Measurements from ENCODE around the gene TERB1.

Gene TERB1

DNA sequence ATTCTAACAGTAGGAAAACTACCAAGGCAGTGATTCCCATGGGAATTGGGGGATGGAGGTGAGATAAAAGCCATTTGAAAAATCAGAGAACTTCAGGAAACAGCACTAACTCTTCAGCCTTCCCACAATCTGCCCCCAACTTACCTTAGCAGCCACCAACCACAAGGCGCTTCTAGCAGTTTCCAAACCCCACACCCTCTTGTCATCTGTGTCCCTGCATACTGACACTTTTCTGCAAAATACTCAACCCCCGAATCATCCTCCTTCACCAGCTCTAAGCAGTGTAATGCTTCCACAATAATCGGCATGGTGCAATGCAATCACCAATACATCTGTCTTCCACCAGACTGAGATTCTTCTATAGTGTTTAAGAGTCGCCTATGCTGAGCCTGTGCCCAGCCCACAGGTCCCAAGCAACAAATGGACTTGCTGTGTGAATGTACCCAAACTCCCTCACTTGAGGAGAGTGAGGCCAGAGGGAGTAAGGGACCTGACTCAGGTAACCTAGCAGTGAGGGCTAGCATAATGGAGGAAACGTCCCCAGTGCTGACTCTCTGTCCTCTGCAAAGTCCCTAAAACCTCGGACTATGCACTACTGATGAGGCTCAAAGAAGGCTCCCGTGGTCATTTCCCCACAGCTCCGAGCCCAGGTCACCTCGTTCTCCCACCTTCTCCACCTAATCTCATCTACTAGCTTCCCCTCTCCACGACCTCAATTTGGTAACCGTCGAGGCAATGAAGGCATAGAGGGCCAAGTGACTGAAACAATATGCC, 50.9 kb downstream of the TERB1 start:
- no peak for DNase-seq (ENCODE audit: low read depth in 2 of 2)

DNA sequence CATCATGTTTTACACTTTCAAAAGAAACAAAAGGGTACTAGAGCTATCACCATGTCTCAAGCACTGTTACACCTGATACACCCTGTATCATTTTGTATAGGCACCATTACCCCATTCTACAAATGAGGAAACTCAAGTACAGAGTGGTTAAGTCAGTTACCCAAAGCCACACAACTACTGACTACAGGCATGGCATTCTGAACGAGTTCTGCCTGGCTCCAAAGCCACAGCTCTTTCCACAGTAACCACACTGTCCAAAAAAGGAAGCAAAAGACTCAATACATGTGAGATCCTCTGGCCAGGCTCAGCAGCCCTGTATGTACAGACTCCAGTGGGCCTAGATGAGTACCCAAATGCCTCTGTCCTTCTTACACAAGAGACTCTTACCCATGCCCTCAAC, 54.7 kb downstream of the TERB1 start:
- no peak for DNase-seq (ENCODE audit: low read depth in 2 of 2)

DNA sequence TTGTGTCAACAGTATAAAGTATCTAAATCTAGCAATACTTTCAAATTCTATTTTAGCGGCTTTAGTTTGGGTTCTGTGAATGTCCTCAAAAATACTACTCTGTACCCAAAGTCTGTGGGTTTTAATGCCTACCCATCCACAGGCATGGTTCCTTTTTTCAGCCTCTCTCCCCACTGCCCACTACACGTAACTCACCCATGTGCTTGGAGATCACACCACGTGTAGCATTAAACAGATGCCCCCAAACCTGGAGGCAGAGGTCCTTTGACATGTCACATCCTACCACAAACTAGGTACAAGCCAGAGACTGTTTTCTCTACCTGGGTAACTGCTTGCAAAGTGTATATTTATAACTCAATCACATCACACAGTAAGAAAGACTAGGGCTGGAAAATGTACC, 55.3 kb downstream of the TERB1 start:
- DNase-seq (ENCODE audit: low read depth in 2 of 2) = no peak

DNA sequence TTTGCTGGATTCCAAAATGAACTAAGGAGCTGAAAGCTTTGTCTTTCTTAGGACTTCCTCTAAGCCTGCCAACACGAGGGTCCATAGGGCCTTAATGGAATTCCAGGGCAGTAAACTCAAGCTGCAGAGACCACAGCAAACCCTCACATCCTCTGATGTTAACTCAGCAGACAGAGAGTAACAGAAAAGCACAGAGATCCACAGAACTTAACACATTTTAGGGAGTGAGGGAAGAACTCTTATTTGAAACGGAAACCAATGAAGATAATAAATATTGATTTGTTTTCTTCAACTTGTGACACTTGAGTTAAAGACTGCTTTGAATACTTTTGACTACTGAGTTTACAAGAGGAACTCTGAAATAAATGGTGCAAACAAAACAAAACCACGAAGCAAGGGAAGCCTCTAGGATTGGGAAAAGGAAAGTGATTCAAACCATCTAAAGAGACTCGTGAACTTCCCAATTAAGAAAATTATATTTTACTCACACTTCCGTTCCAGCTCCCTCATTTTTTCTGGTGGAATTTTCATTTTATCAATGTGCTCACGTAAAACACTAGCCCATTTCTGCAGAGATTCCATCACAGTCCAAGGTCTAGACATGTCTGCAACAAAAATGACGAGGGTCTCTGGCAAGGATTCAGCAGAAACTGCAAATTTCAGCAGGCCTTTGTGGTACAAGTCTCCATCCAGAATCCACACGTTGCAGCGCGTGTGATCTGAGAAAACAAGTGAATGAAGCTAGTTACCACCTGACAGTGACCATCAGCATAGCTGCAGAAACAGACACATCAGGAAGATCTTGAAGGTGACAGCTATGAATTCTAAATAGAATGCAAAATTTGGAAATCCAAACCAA, 59.2 kb downstream of the TERB1 start:
- DNase-seq (ENCODE audit: low read depth in 2 of 2) = no peak

DNA sequence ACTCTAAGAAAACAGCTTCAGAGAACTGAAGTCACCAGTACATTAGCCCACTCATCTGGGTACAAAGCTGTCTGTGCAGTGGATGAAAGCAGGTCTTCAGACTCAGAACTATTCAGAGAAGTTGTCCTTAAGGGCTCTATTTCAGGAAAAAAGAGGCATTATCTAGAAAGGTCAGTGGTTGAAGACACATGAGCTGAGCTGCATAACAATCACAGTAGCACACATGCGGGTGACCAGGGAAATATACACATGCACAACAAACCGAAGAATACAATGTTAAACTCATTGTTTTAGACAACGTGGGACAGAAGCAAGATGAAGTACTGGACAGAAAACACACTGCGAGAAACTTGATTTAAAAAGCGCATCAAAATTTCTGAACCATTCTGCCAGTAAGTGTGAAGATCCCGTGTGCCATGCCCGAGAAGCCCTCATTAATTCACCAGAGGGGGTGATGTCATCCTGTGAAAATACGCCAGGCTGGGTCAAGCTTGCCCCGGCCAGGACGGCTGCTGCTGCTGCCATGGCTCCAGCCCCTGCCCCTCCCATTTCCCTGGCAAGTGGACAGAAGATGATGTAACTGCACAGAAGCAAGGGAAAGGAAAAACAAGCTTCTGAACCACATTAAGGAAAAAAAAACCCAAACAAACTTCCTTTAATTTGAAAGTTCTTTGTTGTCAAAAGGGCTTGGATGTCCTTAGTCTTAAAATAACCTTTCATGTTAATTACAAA, 60.0 kb downstream of the TERB1 start:
- DNase-seq (ENCODE audit: low read depth in 2 of 2) = no peak

DNA sequence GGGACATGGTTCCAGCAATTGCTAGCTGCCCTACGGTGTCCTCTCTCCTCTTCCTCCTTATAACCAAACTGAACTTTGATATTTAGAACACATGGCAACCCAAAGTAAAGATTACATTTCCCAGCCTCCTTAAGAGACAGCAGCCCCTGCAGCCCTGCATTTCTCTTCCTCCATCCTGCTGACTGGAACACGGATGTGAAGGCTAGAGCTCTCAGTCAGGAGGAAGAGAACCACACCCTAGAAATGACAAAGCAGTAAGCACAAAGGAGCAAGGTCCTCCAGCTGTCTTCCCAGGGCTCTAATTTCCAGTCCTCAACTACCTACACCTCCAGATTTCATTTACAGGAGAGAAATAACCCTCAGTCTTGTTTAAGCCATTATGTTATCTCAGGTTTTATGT, 60.9 kb downstream of the TERB1 start:
- DNase-seq (ENCODE audit: low read depth in 2 of 2) = no peak

DNA sequence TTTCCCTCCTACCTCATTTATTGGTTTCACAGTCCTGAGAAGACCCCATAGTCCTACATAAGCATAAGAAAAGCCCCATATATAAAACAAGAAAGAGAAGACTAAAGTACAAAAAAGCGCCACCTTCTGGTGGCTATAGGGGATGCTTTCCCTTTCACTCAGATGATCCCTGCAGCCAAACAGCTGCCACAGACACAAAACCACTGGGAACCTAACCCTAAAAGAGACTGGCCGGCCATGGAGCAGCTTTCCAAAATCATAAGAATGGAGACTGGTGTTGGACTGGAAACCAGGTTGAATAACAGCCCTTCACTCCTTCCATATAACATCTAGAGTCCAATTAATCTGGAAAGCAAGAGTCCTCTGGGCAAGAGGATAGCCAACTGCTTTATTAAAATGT, 61.4 kb downstream of the TERB1 start:
- peak in 1 of 2 donors; percentile 9 for DNase-seq (ENCODE audit: low read depth in 2 of 2)

DNA sequence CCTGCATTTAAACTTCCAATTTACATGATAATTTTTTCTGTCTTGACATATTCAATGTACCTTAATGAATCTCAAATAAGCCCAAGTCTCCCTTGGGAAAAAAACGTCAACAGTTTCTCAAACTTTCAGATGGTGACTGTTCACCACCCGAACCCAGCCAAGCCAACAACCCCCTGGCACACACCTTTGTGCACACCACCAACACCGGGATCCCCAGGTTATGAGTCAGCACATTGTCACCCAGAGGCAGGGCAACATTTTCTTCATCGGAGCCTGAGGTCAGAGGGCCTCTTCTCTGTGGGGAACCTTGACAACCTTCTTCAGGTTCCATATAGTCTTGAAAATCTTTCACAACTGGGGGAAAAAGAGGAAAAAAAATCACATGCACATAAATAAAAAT, 65.5 kb downstream of the TERB1 start:
- DNase-seq (ENCODE audit: low read depth in 2 of 2) = no peak

DNA sequence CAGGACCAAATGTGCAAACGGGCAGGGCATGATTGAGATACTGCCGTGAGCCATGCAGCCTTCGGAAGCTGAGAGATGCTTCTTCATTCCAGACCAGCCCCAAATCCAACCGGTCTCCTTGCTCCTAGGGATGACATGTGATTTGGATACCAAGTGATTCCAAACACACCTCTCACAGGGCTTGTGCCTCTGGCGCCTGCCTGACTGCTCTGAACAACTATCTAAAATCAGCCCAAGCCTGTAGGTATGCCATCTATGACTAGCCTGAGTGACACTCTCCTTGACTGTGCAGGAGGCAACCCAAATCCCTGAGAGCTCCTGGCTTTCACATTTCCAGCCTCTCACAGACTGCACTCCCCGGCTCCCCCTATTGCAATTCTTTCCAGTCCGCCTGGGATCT, 70.3 kb downstream of the TERB1 start:
- DNase-seq (ENCODE audit: low read depth in 2 of 2) = no peak

DNA sequence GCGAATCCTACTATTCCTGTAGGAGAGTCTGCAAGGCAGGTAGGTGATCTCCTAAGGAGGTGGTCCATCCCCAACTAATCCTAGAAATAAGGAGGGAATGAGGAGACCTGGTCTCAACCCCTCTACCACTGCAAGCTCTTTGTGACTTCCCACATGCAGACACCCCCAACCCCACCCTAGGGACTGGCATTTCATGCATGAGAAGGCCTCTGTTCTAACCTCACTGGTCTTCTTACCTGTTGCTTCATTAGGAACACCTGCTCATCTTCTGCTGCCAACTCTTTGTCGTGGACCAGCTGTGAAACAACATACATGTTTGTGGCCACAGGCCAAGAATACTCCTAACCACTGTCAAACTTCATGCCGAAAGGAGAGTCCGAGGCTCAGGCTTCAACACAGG, 72.6 kb downstream of the TERB1 start:
- no peak for DNase-seq (ENCODE audit: low read depth in 2 of 2)

DNA sequence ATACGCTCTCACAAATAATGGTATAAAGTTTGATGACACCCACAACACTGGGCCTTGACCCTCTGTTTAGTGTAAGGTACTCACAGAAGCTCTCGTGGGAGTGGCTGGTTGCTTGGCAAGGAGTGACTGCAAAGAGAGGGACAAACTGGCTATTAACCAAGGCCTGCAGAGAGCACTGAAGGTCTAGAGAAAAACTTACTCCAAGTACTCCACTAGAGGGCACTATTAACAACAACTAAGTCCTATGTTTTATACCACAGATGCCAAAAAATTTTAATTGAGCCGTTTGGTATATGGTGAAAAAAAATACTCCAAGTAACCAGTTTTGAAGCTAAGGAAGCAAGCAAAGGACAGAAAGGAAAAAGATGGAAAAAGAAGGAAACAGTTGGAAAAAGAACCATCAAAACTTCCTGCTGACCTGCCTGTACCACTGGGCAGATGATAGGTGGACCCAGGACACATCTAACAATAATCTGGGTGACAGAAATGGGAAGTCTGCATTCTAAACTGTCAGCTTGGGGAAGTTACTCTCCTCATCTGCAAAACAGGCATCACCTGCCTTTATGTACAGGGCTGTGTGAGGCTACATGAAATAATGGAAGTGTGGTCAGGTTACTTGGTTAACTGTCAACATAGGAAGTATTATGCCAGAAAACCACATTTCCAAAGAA, 73.1 kb downstream of the TERB1 start:
- no peak for DNase-seq (ENCODE audit: low read depth in 2 of 2)

DNA sequence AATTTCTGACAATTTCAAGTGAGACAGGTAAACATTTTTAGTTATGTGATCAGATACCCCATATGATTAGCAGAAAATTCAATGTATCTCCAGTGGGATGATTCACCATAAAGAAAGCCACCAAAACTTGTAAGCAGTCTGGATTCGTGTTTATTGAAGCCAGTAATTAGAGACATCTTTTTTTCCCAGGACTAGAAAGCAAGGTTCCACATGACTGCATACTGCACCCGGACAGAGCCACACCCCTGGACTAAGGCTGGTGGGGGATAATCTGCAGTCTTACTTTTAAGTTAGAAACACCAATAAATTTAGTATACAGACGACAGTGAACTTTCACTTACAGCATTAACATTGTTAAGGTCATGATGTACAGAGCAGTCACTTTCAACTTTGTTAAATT, 80.6 kb downstream of the TERB1 start:
- no peak for DNase-seq (ENCODE audit: low read depth in 2 of 2)

DNA sequence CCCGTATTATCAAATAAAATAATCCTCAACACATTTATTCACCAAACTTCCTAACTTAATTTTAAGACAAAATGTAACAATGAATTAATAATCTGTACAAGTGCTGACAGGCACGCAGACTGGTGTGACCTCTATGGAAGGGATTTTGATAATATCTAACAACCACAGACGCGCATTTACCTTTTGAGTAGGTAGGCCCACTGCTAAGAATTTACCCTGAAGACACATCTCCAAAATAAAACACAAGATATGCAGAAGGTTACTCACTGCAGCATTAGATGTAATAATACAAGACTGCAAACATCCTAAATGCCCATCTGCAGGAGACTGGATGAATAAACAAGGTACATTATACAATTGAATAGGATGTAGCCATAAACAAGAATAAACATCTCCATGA, 82.1 kb downstream of the TERB1 start:
- DNase-seq (ENCODE audit: low read depth in 2 of 2) = no peak

DNA sequence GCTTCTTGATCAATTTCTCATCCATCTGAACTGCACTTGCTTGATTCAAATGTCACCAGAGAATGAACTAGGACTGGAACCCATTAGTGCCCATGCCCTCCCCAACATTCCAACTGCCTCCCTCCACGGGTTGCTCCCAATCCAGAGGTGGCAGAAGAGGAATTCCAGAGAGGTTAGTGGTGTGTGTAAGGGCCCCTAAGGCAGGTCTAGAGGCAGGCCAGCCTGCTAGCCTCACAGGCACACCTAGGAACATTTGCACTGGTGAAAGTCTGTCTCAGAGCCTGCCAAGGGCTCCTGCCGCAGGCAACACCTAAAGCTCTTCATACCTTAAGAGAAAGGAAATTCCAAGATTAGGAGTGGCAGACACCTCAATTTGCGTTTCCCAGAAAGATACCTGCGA, 83.6 kb downstream of the TERB1 start:
- no peak for DNase-seq (ENCODE audit: low read depth in 2 of 2)

DNA sequence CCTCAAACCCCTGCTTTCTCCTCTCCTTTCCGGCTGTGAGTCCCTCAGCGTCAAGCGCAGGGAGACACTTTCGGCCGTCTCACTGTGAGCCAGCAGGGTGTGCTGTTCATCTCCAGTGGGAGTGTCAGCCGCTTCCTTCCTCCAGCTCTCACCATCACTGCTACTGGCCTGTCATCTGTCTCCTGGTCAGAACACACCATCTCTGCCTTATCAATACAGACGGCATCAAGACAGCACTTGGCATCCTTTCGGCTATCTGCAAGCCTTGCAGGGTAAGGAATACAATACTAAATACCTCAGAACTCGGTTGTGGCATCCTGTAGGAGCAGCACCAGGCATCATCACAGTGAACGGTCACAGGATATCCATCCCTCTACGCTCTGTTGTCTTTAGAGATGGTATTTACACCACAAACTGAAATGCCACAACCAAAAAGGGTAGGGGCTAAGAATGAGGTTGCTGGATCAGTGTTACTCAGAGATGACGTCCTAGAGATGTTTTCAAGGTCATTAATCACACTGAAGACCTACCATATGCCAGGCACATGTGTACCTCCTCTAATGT, 84.2 kb downstream of the TERB1 start:
- DNase-seq (ENCODE audit: low read depth in 2 of 2) = no peak

DNA sequence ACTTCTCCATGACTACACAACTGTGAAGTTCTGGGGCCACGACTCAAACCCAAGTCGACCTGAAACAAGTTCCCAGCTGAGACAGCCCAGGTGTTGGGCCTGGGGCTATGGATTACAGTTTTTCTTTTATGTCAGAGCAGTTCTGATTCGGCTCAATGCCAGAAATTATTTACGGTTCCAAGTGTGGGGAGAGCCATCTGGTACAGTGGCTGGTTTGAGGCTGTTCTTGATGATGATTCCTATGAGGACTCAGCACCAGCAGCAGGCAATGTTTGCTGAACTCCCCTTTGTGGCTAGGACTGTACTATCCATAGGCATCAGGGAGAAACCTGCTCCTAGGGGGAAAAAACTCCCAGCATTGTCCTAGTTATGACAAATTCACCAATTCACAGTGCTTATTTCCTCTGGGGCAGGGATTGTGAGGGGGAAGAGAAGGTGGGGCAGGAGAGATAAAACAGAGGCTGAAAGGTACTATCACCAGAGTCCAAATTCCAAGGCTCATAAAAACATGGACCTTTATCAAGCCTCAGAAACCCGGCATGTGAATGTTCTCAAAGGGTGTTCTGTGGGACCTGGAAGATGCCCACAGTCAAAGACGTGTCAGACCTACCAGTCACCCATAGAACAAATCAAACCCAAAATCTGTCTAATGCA, 86.6 kb downstream of the TERB1 start:
- DNase-seq (ENCODE audit: low read depth in 2 of 2) = no peak

DNA sequence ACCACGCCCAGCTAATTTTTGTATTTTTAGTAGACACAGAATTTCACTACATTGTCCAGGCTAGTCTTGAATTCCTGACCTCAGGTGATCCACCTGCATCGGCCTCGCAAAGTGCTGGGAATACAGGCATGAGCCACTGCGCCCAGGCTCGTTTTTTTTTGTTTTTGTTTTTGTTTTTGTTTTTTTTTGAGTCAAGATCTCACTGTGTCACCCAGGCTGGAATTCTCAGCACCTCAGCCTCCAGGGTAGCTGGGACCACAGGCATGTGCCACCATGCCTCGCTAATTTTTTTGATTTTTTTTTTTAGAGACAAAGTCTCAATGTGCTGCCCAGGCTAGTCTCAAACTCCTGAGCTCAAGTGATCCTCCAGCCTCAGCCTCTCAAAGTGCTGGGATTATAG, 87.3 kb downstream of the TERB1 start:
- no peak for DNase-seq (ENCODE audit: low read depth in 2 of 2)

DNA sequence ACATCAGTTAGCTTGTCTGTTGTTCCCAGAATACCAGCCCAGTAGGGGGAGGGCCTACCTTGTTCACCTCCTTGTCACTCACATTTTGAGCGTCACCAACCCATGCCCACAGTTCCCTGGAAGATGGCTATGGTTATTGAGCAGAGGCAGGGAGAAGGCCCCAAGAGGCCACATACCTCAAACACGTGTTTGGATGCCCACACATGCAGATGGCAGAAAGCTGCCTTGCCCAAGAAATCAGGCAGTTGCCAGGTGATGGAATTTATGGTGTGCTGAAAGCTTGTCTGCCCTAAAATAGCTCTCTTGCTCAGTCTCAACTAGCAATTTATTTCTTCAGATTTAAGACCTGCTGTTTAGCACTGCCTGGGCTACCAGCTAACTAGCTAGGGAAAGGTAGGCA, 88.3 kb downstream of the TERB1 start:
- no peak for DNase-seq (ENCODE audit: low read depth in 2 of 2)

DNA sequence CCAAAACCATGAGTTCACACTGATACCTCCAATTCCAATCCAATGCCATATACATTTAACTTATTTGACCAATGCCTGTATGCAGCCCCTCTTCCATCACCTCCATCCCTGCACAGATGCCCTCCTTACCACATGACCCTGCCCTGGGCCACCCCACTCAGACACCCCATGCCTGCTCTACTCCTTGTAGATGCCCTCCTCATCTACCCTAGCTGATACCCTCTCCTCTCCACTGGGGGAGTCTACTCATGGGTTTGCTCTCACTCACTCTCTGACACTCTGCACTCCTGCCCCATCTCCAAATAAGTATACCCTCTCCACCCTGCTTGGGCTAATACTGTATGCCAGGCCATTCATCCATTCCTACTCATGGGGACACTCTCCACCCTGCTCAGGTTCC, 88.9 kb downstream of the TERB1 start:
- DNase-seq (ENCODE audit: low read depth in 2 of 2) = no peak

DNA sequence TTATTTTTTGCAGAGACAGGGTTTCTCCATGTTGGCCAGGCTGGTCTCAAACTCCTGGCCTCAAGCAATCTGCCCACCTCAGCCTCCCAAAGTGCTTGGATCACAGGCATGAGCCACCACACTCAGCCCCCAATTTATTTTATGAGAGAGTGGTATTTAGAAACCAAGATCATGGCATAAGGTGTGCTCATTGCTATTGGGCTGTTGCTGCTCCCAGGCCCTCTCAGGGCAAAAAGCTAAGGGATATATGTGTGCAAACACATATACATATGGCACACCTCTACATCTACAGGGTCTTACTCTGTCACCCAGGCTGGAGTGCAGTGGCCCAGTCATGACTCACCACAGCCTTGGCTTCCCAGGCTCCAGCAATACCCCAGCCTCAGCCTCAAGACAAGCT, 89.8 kb downstream of the TERB1 start:
- DNase-seq (ENCODE audit: low read depth in 2 of 2) = no peak

DNA sequence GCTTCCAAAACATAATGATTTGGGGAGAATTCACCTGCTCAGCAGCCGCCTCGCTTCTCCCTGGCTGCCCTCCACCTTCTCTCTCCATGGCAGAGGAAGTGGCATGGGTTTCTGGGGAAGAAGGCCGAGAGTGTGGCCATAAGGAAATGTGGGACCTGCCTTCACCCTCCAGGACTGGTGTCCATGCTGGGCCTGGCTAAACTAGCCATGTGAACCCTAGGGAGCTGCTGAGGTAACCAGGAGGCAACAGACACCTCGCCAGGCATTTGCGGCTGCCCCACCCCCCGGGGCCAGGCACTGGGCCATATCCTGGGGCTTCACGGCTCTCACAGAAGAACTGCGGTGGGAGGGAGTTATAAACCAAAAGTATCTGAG, 94.9 kb downstream of the TERB1 start:
- DNase-seq (ENCODE audit: low read depth in 2 of 2) = no peak
